SH-SY5Y (cell line): ENCODE results near the gene EFHC2.

ENCODE experiments used
- GATA2 ChIP-seq: IDR thresholded peaks from 2 replicates; pipeline ENCODE4 v1.6.1; 2011; ENCODE audit warnings: mild to moderate bottlenecking, low read depth, low read length
- GATA3 ChIP-seq: IDR thresholded peaks from 2 replicates; pipeline ENCODE4 v1.6.1; 2011; ENCODE audit warnings: low read depth, mild to moderate bottlenecking, low read length, moderate library complexity

DNA sequence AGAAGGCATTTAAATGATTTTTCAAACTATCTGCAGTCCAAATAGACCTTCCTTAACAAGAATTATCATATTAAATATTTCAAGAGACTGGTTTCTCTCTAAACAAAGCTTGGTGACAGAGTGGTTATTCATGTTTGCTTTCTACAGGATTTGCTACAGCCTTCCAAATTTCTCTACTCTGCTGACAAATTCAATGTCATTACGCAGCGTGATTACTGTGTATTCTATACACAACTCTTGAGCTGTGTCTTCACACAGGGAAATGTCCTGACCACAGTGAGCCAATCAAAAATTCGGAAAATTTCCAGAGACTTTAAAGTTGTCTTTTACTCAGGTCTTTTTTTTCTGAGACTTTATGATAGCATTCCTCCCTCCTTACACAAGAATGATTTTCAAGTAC is 75.6 kb downstream of the EFHC2 start:
- TF ChIP-seq GATA2 = no peak
- no peak for TF ChIP-seq GATA3
